Cardiac muscle cell (in vitro differentiated cells and primary cell): Measurements from ENCODE around the gene ADAMTSL2. TPM values are rescaled to one million over a fixed set of nuclear protein-coding genes. Genes with fewer than 3 reads are reported as not detected.

Experiments used
- DNase-seq, 2 donors: peaks; one replicate each; pipeline versions ENCODE4 v3.0.0 to v3.0.0-alpha.2; 2010 to 2017; ENCODE audit warnings: low read depth in 1 of 2, low spot score in 1 of 2
- H3K27ac ChIP-seq: fragments of 200-600 bp; sonication (generic); 2 replicates; pipeline ENCODE4 v1.5.1; 2016
- H3K27me3 ChIP-seq: fragments of 200-600 bp; sonication (generic); 2 replicates; pipeline ENCODE4 v1.6.0; 2016; ENCODE audit warnings: control low read depth
- H3K36me3 ChIP-seq: fragments of 200-600 bp; sonication (generic); 2 replicates; pipeline ENCODE4 v1.5.1; 2016; ENCODE audit warnings: control low read depth
- H3K4me1 ChIP-seq: fragments of 200-600 bp; sonication (generic); 2 replicates; pipeline ENCODE4 v1.8.1; 2017; ENCODE audit warnings: low read depth, mild to moderate bottlenecking, mixed run types
- H3K4me3 ChIP-seq: fragments of 200-600 bp; sonication (generic); 2 replicates; pipeline ENCODE4 v1.5.1; 2016; ENCODE audit warnings: mild to moderate bottlenecking
- H3K9me3 ChIP-seq: fragments of 200-600 bp; sonication (generic); 2 replicates; pipeline ENCODE4 v1.5.1; 2017; ENCODE audit warnings: low read depth, mild to moderate bottlenecking, control low read depth
- polyA plus RNA-seq: library from polyadenylated mRNA; unstranded; fragments of >200 nt; fragmentation: Nextera tagmentation; extraction: Ambion mirVana; gene quantifications from 2 replicates; pipeline ENCODE4 v1.2.1, GENCODE V29; 2016
- total RNA-seq: library from RNA; depleted of rRNA; stranded (reverse); fragments of >200 nt; gene quantifications from 2 replicates; pipeline ENCODE4 v1.2.3, GENCODE V29; 2016
- TF ChIP-seq, protein P1 (sequence below): IDR thresholded peaks from 2 replicates; pipeline ENCODE4 v1.5.1; 2012; ENCODE audit warnings: low read depth, mild to moderate bottlenecking, low read length

ADAMTSL2 gene
- total and polyA plus RNA-seq, 2 experiments from 2014 or later, result 18.4 to 27.2 TPM

DNA sequence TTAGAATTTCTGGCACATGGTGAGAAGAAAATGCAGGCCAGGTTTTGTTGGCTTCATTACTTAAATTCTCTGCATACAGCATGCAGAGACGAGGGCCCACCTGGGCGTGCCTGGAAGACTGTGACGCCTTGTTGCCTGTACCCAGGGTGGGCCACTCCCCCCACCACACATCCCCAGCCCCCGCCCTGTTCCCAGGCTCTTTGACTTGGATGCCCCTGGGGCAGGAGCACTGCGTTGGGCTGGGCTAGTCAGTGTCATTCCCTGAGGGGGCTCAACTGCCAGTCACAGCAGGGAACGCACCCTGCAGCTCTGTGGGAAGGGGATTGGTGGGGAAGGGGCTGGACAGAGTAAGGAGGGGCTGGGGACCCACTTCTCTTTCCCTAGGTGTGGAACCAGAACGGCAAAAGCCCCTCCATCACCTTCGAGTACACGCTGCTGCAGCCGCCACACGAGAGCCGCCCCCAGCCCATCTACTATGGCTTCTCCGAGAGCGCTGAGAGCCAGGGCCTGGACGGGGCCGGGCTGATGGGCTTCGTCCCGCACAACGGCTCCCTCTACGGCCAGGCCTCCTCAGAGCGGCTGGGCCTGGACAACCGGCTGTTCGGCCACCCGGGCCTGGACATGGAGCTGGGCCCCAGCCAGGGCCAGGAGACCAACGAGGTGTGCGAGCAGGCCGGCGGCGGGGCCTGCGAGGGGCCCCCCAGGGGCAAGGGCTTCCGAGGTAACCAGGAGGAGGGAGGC lies 19.6 kb downstream of the ADAMTSL2 start:
- no peaks in the 10 kb centered on the region for H3K27me3 ChIP-seq
- no peak overlapping the region for H3K27ac ChIP-seq
- no peak overlapping the region for H3K4me3 ChIP-seq
- no peak for DNase-seq
- H3K9me3 ChIP-seq, result no peaks in the 10 kb centered on the region
- TF ChIP-seq, protein P1, sequence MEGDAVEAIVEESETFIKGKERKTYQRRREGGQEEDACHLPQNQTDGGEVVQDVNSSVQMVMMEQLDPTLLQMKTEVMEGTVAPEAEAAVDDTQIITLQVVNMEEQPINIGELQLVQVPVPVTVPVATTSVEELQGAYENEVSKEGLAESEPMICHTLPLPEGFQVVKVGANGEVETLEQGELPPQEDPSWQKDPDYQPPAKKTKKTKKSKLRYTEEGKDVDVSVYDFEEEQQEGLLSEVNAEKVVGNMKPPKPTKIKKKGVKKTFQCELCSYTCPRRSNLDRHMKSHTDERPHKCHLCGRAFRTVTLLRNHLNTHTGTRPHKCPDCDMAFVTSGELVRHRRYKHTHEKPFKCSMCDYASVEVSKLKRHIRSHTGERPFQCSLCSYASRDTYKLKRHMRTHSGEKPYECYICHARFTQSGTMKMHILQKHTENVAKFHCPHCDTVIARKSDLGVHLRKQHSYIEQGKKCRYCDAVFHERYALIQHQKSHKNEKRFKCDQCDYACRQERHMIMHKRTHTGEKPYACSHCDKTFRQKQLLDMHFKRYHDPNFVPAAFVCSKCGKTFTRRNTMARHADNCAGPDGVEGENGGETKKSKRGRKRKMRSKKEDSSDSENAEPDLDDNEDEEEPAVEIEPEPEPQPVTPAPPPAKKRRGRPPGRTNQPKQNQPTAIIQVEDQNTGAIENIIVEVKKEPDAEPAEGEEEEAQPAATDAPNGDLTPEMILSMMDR, result no peak
- no peaks in the 10 kb centered on the region for H3K36me3 ChIP-seq
- peaks cover 56% of the 10 kb centered on the region for H3K4me1 ChIP-seq

DNA sequence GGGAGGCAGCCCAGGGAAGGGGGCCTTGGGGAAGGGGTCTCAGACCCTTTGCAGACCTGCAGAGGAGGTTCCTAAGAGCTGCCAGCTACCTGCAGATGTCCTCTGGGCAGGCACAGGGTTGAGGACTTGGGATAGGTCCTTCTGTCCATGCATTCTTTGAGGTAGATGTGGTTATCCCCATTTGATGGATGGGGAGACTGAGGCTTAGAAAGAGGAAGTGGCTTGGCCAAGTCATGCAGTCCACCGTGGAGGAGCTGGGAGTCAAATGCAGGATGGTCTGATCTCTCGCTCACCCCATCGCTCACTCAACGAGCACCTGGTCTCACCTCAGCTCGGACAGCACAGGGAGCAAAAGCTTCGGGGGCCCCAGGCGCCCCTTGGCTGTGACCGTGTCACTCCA lies 20.2 kb downstream of the ADAMTSL2 start:
- no peaks in the 10 kb centered on the region for H3K27me3 ChIP-seq
- H3K9me3 ChIP-seq, result no peaks in the 10 kb centered on the region
- TF ChIP-seq, protein P1, result no peak
- no peak overlapping the region for H3K27ac ChIP-seq
- H3K4me3 ChIP-seq, result no peak overlapping the region
- no peaks in the 10 kb centered on the region for H3K36me3 ChIP-seq
- peaks cover 62% of the 10 kb centered on the region for H3K4me1 ChIP-seq
- no peak for DNase-seq

DNA sequence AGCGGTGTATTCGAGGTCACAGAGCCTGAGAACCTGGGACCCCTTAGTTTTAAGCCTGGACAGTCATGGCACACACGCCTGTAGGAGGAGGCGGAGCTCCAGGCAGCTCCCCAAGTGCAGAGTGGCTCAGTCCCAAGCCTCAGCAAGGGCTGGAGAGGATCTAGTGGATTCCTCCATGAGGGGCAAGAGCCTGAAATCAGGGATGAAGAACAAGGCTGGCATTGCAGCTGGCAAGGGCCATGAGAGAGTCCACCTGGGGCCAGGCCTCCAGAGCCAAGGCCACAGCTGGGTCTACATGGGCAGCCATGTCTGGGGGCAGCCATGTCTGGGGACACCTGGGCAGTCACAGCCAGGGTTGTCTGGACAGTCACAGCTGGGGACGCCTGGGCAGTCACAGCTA lies 21.9 kb downstream of the ADAMTSL2 start:
- H3K27ac ChIP-seq, result peak overlapping the region; percentile 88
- H3K36me3 ChIP-seq, result no peaks in the 10 kb centered on the region
- TF ChIP-seq, protein P1, result no peak
- DNase-seq, result no peak
- H3K27me3 ChIP-seq, result no peaks in the 10 kb centered on the region
- H3K4me3 ChIP-seq, result no peak overlapping the region
- H3K9me3 ChIP-seq, result no peaks in the 10 kb centered on the region
- peaks cover 70% of the 10 kb centered on the region for H3K4me1 ChIP-seq

DNA sequence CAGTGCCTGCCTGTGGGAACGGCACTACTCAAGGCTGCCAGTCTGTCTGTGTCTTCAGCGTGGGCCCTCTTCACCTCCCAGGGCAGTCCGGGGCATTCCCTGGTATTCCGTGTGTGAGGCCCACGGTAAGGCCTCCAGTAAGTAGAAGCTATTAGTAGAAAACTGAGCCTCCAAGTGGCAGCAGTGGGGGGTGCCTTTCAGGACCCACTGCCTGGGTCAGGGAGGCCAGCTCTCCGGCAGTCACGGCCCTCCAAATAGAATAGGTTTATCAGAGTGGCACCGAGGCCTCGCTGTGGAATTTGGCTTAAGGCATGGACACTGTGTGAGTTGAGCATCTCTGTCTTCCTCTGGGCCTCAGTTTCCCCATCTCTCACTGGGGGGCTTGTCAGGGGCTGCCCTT lies 23.1 kb downstream of the ADAMTSL2 start:
- no peak overlapping the region for H3K4me3 ChIP-seq
- no peaks in the 10 kb centered on the region for H3K36me3 ChIP-seq
- no peaks in the 10 kb centered on the region for H3K27me3 ChIP-seq
- H3K4me1 ChIP-seq, result peaks cover 65% of the 10 kb centered on the region
- TF ChIP-seq, protein P1, result no peak
- DNase-seq, result peak in 1 of 2 donors; percentile 79
- H3K9me3 ChIP-seq, result no peaks in the 10 kb centered on the region
- H3K27ac ChIP-seq, result peak overlapping the region; percentile 88

DNA sequence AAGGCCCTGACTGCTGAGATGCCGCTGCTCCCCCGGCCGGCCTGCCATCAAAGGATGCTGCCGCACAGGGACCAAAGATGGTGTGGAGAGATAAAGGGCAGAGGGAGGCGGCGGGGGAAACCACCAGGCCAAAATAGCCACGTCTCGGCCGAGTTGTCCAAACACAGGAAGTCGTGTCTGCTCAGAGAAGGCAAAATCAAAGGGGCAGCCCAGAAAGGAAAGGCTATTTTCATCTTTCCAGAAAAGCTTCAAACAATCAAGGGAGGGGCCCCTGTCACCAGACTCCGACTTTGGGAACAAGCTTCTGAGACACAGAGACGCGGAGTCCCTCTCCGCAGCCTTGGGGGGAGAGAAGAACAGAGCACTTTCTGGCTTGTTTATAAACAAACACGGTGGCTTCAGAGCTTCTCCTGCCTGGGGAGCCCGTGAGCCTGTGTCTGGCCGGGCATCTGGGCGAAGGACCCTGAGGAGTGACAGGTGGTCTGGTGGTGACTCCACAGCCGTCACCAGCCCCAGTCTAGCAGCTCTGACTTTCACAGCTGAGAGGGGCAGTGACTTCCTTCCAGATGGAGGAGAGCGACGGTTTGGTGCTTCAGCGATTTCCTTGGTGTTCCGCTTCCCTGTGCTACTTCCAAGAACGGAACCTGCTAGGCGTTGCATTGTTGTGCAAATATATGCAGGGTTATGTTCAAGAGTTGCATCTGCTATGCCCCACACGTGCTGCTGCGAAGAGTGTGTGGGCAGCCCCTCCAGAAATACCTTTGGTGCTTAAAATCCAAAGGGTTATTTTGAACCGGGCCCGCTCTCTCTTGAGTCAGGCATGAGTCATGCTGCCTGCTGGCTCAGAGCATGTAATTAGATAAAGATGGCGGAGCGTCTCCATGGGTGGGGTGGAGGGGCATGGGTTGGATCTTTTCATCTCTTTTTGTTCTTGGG lies 24.0 kb downstream of the ADAMTSL2 start:
- DNase-seq, result peak; percentile 80 to 85
- Histone ChIP-seq H3K9me3 (no peaks in the 10 kb centered on the region), H3K4me1 (peaks cover 65% of the 10 kb centered on the region), H3K27ac (peak overlapping the region; percentile 88), H3K4me3 (no peak overlapping the region), H3K36me3 (no peaks in the 10 kb centered on the region), H3K27me3 (no peaks in the 10 kb centered on the region)
- TF ChIP-seq, protein P1, result no peak
